Measurements from ENCODE around the gene PKP3. TPM values are rescaled to one million over a fixed set of nuclear protein-coding genes. Genes with fewer than 3 reads are reported as not detected.

The PKP3 gene
- total and polyA plus RNA-seq, 5 donors from 2014 or later = 0.09 to 0.75 (median 0.28) TPM; not detected in 1

DNA sequence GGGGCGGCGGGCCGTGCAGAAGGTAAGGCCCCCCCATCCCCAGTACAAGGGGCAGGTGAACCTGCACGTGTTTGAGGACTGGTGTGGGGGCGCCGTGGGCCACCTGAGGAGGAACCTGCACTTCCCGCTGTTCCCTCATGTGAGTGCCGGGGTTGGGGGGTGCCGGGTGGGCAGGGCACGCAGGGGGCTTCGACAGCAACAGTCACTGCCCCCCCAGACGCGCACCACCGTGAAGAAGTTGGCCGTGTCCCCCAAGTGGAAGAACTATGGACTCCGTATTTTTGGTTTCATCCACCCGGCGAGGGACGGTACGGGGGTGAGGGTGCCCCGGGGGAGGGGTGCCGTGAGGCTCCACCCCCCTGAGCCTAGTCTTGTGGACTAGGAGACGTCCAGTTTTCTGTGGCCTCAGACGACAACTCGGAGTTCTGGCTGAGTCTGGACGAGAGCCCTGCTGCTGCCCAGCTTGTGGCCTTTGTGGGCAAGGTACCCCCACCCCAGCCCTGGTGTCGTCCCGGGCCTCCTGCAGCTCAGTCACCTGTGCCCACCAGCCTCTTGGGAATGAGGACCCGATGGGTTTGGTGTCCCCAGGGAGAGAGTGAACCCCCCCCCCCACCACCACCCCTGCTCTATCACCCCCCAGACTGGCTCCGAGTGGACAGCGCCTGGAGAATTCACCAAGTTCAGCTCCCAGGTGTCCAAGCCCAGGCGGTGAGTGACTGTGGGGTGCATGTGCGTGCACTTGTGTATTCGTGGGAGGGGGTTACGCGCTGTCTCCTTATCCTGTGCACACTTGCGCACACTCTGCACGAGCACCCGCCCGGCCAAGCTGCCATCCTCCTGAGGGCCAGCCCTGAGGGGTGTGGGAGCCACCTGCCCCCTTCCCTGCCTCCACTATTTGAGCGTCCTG is 20.9 kb upstream of the PKP3 start:
- Mint-ChIP-seq H3K27me3 (peaks cover 18% of the 10 kb centered on the region), H3K36me3 (no peaks in the 10 kb centered on the region), H3K4me3 (no peak overlapping the region), H3K9me3 (peaks cover 0 to 4% (median 0%) of the 10 kb centered on the region in 7 donors), H3K4me1 (peaks cover 0 to 15% (median 5%) of the 10 kb centered on the region in 4 donors), H3K27ac (no peak overlapping the region)
- H3K4me3 ChIP-seq (ENCODE audit: low read depth, low read length) = no peak overlapping the region
- peaks cover 7% of the 10 kb centered on the region for H3K4me1 ChIP-seq (ENCODE audit: control insufficient read depth, insufficient read depth, low read length, poor library complexity, severe bottlenecking)
- ATAC-seq (ENCODE audit: low read depth in 2 of 2) = no peak
- H3K27me3 ChIP-seq (ENCODE audit: control insufficient read depth, insufficient read depth, low read length) = peaks cover 3% of the 10 kb centered on the region
- no peaks in the 10 kb centered on the region for H3K36me3 ChIP-seq (ENCODE audit: control insufficient read depth, insufficient read depth, low read length)
- no peak overlapping the region for H3K27ac ChIP-seq (ENCODE audit: insufficient read depth, low read length, poor library complexity, severe bottlenecking)
- no peaks in the 10 kb centered on the region for H3K9me3 ChIP-seq (ENCODE audit: control insufficient read depth in 2 of 2, low read length in 2 of 2)
- DNase-seq = no peak

DNA sequence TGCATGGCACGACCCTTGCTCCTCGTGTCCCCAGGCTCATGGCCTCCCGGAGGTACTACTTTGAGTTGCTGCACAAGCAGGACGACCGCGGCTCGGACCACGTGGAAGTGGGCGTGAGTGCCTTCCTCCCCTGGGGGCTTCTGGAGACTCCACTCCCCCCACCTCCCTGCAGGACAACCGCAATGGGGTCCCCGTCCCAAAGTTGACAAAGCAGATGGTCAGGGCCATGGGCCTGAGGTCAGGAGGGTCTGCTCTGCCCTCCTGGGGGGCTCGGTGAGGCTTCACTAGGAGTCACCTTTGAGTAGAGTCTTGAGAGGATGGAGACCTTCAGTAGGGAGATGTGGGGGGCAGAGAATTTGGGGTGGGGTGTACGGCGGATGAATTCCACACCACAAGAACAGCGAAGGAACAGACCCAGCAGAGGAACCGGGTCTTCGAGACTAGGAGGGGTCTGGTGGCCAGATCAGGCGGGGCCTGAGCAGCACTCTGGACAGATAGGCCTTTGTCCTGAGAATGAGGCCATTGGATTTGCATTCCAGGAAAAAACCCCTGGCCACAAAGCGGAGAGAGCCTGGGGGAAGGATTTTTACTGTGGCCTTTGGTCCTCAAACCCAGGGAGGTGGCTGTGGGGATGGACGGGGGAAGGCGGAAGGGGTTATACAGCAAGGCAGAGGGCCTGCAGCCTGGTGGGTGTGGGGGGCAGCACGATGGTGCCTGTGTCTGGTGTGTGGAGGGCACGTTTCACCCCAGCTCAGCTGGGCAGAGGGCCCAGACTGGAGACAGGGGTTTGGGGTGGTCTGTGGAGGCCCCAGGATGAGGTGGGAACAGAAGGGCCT is 20.1 kb upstream of the PKP3 start:
- Mint-ChIP-seq H3K4me1 (peaks cover 0 to 10% (median 2%) of the 10 kb centered on the region in 4 donors), H3K9me3 (peaks cover 0 to 4% (median 0%) of the 10 kb centered on the region in 7 donors), H3K27me3 (peaks cover 18% of the 10 kb centered on the region), H3K27ac (peak overlapping the region in 2 of 3 donors; percentile 82 to 86), H3K4me3 (no peak overlapping the region), H3K36me3 (no peaks in the 10 kb centered on the region)
- H3K27me3 ChIP-seq (ENCODE audit: control insufficient read depth, insufficient read depth, low read length) = no peaks in the 10 kb centered on the region
- no peaks in the 10 kb centered on the region for H3K9me3 ChIP-seq (ENCODE audit: control insufficient read depth in 2 of 2, low read length in 2 of 2)
- no peak overlapping the region for H3K27ac ChIP-seq (ENCODE audit: insufficient read depth, low read length, poor library complexity, severe bottlenecking)
- H3K36me3 ChIP-seq (ENCODE audit: control insufficient read depth, insufficient read depth, low read length) = no peaks in the 10 kb centered on the region
- H3K4me3 ChIP-seq (ENCODE audit: low read depth, low read length) = no peak overlapping the region
- ATAC-seq (ENCODE audit: low read depth in 2 of 2) (no peak), DNase-seq (no peak)
- no peaks in the 10 kb centered on the region for H3K4me1 ChIP-seq (ENCODE audit: control insufficient read depth, insufficient read depth, low read length, poor library complexity, severe bottlenecking)

DNA sequence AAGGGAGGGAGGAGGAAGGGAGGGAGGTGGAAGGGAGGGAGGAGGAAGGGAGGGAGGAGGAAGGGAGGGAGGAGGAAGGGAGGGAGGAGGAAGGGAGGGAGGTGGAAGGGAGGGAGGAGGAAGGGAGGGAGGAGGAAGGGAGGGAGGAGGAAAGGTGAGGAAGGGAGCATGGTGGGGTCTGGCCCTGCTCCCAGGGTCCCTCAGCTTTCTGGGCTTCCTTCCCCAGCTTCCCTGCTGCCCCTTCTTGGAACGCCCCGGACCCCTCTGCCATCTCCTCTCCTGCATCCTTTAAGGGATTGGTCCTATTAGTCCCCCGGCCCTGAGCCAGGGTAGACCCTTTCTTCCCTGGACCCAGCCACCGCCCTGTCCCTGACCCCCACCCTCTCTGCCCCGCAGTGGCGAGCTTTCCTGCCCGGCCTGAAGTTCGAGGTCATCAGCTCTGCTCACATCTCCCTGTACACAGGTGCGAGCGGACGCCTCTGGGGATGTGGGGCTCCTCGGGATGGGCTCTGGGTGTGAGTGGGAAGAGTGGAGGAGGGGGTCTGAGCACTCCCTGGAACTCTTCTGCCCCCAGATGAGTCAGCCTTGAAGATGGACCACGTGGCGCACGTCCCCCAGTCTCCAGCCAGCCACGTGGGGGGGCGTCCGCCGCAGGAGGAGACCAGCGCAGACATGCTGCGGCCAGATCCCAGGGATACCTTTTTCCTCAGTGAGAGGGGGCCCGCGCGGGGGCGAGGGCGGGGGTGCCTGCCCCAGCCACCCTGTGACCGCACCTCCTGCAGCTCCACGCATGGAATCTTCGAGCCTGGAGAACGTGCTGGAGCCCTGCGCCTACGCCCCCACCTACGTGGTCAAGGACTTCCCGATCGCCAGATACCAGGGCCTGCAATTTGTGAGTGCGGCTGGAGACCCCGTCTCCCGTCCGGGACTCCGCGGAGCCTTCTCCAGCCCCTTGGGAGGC is 18.7 kb upstream of the PKP3 start:
- Mint-ChIP-seq H3K36me3 (no peaks in the 10 kb centered on the region), H3K4me3 (no peak overlapping the region)
- no peak overlapping the region for H3K4me3 ChIP-seq (ENCODE audit: low read depth, low read length)

DNA sequence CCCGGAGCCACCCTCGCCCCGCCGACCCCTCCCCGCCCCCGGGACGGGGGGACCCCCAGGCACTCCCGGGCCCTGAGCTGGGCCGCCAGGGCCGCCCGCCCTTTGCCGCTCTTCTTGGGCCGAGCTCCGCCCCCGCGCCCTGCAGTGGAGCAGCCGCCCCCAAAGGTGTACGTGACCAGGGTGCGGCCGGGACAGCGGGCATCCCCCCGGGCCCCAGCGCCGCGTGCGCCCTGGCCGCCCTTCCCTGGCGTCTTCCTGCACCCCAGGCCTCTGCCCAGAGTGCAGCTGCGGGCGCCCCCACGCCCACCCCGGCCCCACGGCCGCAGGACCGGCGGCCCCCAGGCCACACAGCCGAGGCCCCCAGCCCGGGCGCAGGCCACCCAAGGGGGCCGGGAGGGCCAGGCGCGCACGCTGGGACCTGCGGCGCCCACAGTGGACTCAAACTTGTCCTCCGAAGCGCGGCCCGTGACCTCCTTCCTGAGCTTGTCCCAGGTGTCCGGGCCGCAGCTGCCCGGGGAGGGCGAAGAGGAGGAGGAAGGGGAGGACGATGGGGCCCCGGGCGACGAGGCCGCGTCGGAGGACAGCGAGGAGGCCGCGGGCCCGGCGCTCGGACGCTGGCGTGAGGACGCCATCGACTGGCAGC is 17.4 kb upstream of the PKP3 start:
- ATAC-seq (ENCODE audit: low read depth in 2 of 2) (no peak), DNase-seq (no peak)
- H3K9me3 Mint-ChIP-seq = peaks cover 0 to 6% (median 0%) of the 10 kb centered on the region in 7 donors
- no peak overlapping the region for H3K4me3 Mint-ChIP-seq
- Histone ChIP-seq H3K9me3 (ENCODE audit: control insufficient read depth in 2 of 2, low read length in 2 of 2) (no peaks in the 10 kb centered on the region), H3K4me3 (ENCODE audit: low read depth, low read length) (no peak overlapping the region), H3K27me3 (ENCODE audit: control insufficient read depth, insufficient read depth, low read length) (no peaks in the 10 kb centered on the region), H3K4me1 (ENCODE audit: control insufficient read depth, insufficient read depth, low read length, poor library complexity, severe bottlenecking) (no peaks in the 10 kb centered on the region), H3K36me3 (ENCODE audit: control insufficient read depth, insufficient read depth, low read length) (no peaks in the 10 kb centered on the region), H3K27ac (ENCODE audit: insufficient read depth, low read length, poor library complexity, severe bottlenecking) (no peak overlapping the region)
- H3K4me1 Mint-ChIP-seq = peaks cover 0 to 5% (median 2%) of the 10 kb centered on the region in 4 donors
- no peak overlapping the region for H3K27ac Mint-ChIP-seq
- peaks cover 5% of the 10 kb centered on the region for H3K27me3 Mint-ChIP-seq
- H3K36me3 Mint-ChIP-seq = no peaks in the 10 kb centered on the region

More for the DNA sequence above, 18.7 kb upstream of the PKP3 start:
- no peaks in the 10 kb centered on the region for H3K27me3 ChIP-seq (ENCODE audit: control insufficient read depth, insufficient read depth, low read length)
- H3K27ac Mint-ChIP-seq = no peak overlapping the region
- H3K4me1 ChIP-seq (ENCODE audit: control insufficient read depth, insufficient read depth, low read length, poor library complexity, severe bottlenecking) = no peaks in the 10 kb centered on the region
- H3K27me3 Mint-ChIP-seq = peaks cover 18% of the 10 kb centered on the region
- H3K4me1 Mint-ChIP-seq = peaks cover 0 to 9% (median 2%) of the 10 kb centered on the region in 4 donors
- DNase-seq (no peak), ATAC-seq (ENCODE audit: low read depth in 2 of 2) (no peak)
- H3K9me3 Mint-ChIP-seq = peaks cover 0 to 4% (median 0%) of the 10 kb centered on the region in 7 donors
- H3K27ac ChIP-seq (ENCODE audit: insufficient read depth, low read length, poor library complexity, severe bottlenecking) = no peak overlapping the region
- H3K9me3 ChIP-seq (ENCODE audit: control insufficient read depth in 2 of 2, low read length in 2 of 2) = no peaks in the 10 kb centered on the region
- no peaks in the 10 kb centered on the region for H3K36me3 ChIP-seq (ENCODE audit: control insufficient read depth, insufficient read depth, low read length)

DNA sequence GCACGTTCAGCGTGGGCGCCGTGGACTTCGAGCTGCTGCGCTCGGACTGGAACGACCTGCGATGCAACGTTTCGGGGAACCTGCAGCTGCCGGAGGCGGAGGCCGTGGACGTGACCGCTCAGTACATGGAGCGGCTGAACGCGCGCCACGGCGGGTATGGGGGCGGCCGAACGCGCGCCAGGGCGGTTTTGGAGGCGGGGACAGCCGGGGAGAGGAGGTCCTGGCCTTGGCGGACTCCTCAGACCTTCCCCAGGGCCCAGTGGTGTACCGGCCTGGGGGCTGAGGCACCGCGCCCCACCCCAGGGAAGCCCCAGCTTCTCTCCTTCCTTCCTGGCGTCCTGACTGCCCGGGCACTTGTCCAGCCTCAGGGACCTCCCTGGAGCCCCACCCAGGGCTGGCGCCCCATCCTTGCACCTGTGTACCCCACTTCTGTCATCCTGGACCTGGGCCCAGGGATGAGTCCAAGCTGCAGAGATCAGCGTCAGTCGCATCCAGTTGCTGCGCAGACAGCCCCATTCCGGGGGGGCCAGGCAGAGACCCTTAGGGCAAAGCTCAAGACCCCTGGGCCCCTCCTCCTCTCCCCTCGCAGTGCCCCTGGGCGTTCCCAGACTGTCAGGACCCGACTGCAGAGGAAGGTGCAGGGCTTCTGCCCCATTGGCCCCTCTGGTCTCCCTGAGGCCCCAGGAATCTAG is 16.7 kb upstream of the PKP3 start:
- Histone ChIP-seq H3K4me1 (ENCODE audit: control insufficient read depth, insufficient read depth, low read length, poor library complexity, severe bottlenecking) (no peaks in the 10 kb centered on the region), H3K36me3 (ENCODE audit: control insufficient read depth, insufficient read depth, low read length) (no peaks in the 10 kb centered on the region), H3K4me3 (ENCODE audit: low read depth, low read length) (no peak overlapping the region), H3K9me3 (ENCODE audit: control insufficient read depth in 2 of 2, low read length in 2 of 2) (no peaks in the 10 kb centered on the region), H3K27me3 (ENCODE audit: control insufficient read depth, insufficient read depth, low read length) (no peaks in the 10 kb centered on the region), H3K27ac (ENCODE audit: insufficient read depth, low read length, poor library complexity, severe bottlenecking) (no peak overlapping the region)
- no peak for ATAC-seq (ENCODE audit: low read depth in 2 of 2)
- Mint-ChIP-seq H3K9me3 (peaks cover 0 to 6% (median 0%) of the 10 kb centered on the region in 7 donors), H3K36me3 (no peaks in the 10 kb centered on the region), H3K27ac (no peak overlapping the region), H3K27me3 (peaks cover 9% of the 10 kb centered on the region), H3K4me1 (peaks cover 0 to 8% (median 5%) of the 10 kb centered on the region in 4 donors), H3K4me3 (no peak overlapping the region)
- DNase-seq = no peak

DNA sequence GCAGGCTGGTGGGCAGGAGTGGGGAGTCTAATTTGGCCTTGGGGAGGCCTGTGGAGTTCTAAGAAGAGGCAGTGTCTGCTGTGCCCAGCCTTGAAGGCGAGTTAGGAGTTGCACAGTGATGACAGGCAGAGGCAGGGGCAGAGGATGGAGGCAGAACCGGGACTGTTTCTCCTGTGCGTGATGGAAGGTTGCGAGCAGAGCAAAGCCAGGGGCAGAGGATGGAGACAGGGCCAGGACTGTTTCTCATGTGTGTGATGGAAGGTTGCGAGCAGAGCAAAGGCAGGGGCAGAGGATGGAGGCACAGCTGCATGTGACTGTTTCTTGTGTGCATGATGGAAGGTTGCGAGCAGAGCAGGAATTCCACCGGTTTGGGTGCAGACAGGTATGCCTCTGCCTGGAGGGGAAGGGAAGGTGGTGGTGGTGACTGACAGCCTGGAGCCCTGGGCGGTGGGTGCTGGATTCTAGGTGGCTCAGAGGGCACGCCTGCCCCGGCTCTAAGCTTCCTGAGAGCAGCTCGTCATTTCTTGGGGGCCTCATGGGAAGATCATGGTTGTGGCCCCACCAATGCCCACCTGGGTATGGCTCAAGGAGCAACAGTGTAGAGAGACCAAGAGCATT is 16.0 kb upstream of the PKP3 start:
- Histone ChIP-seq H3K9me3 (ENCODE audit: control insufficient read depth in 2 of 2, low read length in 2 of 2) (no peaks in the 10 kb centered on the region), H3K36me3 (ENCODE audit: control insufficient read depth, insufficient read depth, low read length) (no peaks in the 10 kb centered on the region), H3K27me3 (ENCODE audit: control insufficient read depth, insufficient read depth, low read length) (no peaks in the 10 kb centered on the region), H3K27ac (ENCODE audit: insufficient read depth, low read length, poor library complexity, severe bottlenecking) (no peak overlapping the region), H3K4me1 (ENCODE audit: control insufficient read depth, insufficient read depth, low read length, poor library complexity, severe bottlenecking) (no peaks in the 10 kb centered on the region), H3K4me3 (ENCODE audit: low read depth, low read length) (no peak overlapping the region)
- ATAC-seq (ENCODE audit: low read depth in 2 of 2) (no peak), DNase-seq (no peak)
- peak overlapping the region in 1 of 3 donors; percentile 82 for H3K27ac Mint-ChIP-seq
- H3K4me1 Mint-ChIP-seq = peaks cover 0 to 8% (median 5%) of the 10 kb centered on the region in 4 donors
- H3K9me3 Mint-ChIP-seq = peaks cover 0 to 6% (median 0%) of the 10 kb centered on the region in 7 donors
- no peak overlapping the region for H3K4me3 Mint-ChIP-seq
- no peaks in the 10 kb centered on the region for H3K36me3 Mint-ChIP-seq
- H3K27me3 Mint-ChIP-seq = peaks cover 9% of the 10 kb centered on the region
